HG02852 (cell line): ENCODE measurements around the gene MYO3B.
"Not testable (repeated sequence)": the region's sequence is repeated elsewhere in the genome, so short reads cannot be mapped to it uniquely, and the experiment has no call there.

ENCODE experiments used
- ATAC-seq: cut with Tn5 transposase; IDR thresholded peaks from one replicate; pipeline ENCODE4 v1.9.1; 2021; ENCODE audit warnings: mild to moderate bottlenecking, moderate library complexity; ENCODE audit not compliant: unreplicated experiment

MYO3B gene

DNA sequence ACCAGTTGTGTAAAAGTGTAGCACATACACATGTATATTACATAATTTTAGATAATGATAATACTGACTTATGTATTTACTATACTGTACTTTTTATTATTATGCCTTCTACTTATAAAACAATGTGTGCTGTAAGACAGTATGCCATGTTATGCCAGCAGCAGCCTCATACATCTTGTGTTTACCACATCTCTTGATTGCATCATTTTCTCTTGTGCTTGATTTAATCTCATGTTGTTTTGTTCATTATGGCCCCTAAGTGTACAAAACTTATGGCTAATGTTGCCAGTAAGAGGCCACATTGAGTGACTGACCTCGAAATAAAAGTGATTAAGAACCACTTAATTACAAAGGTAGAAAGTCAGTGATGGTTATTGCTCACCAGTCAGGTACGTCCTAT lies 409.2 kb downstream of the MYO3B start:
- ATAC-seq: no peak

DNA sequence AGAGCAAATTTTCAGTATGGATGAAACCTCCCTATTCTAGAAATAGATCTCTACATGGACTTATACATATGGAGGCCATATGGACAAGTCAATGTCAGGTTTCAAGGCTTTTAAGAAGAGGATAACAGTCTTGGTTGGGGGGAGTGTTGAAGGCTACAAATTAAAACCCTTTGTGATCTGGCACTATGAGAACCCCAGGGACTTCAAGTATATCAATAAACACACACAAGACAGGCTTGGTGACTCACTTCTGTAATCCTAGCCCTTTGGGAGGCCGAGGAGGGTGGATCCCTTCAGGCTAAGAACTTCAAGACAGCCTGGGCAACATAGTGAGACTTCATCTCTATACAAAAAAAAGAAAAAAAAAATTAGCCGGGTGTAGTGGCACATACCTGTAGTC lies 410.0 kb downstream of the MYO3B start:
- no peak for ATAC-seq

DNA sequence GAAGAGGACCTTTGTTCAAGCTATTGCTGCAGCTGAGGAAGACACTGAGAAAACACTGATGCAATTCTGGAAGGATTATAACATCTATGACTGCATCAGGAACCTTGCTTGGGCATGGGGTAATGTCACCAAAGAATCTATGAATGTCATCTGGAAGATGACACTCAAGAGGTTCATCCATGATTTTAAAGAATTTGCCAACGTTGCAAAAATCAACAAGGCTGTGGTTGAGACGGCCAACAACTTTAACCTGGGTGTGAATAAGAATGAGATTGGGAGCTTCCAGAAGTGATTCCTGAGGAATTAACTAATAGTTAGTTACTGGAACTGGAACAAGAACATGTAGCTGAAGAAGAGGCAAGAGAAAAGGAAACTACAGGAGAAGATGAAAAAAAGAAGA lies 410.8 kb downstream of the MYO3B start:
- ATAC-seq: no peak

DNA sequence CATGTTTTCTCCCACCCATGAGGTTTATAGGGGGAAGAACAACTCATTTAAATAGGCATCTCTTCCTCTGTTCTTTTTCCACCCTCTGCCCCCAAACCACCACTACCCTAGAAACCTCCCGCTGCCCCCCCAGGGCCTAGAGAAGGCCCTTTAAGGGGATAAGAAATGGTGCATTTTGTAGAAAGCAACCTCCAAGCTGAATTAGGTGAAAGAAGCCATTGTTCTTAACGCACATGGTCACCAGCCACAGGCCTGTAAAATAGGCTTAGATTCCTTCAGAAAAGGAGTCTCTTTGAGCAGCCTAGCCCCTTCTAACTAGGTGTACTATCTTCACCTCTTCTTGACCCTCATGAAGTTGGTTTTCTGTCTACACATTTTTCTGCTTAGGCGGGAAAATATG lies 418.6 kb downstream of the MYO3B start:
- no peak for ATAC-seq

DNA sequence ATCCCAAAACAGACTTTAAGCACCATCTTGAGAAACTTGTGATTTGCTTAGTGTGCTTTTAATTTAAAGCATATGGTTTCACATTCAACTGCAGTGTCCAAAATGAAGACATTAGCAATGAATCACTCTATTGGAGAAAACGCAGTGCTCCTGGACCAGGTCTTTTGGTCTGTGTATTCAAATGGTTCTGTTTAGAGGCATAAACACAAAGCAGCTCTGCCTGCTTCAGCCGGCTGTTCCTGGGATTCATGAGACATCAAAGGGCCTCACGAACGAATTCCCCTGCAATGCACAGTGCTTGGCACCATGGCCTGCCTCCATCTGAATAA lies 420.1 kb downstream of the MYO3B start:
- ATAC-seq: no peak

DNA sequence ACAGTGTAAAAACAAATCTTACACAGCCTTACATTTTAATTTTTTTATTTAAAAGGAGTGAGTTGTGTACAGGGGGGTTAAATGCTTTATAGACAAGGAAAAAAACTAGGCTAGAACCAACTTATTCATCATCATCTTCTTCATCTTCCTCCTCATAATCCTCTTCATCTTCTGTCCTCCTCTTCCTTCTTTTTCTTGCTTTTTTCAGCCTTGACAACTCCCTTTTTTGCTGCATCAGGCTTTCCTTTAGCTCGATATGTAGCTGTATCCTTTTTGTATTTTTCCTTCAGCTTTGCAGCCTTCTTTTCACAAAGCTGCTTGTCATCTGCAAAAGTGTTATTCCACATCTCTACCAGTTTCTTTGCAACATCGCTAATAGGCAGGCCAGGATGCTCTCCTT lies 423.5 kb downstream of the MYO3B start:
- ATAC-seq: no peak

DNA sequence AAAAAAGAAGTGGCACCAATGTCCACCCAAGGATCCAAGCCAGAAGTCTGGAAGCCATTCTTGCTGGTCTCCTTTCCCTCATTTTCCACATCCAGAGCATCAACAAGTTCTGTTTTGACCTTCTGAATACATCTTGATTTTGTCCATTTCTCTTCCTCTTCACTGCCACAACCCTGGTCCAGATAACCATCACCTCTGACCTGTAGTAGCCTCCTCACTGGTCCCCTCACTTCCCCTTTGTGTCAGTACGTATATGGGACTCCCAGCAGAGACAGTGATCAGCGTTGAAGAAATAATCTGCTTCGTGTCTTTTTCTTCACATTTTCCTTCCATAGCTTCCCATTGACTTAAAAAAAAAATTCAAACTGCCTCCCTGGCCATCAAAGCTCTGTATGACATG lies 427.9 kb downstream of the MYO3B start:
- no peak for ATAC-seq

DNA sequence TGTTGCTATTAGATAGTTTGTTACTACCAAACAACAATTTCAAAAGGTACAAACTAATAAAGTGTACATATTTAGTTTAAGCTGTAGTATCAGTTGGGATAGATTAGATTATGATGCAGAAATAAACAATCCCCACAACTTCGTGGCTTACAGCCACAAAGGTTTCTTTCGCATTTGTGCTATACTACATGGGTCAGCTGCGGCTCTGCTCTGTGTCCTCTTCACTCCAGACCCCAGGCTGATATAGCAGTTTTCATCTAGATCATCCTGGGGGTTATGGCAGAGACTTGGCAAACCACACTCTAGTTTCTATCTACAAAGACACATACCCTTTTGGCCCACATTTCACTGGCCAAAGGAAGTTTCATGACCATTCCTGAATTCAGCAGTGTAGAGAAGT lies 429.2 kb downstream of the MYO3B start:
- ATAC-seq: no peak

DNA sequence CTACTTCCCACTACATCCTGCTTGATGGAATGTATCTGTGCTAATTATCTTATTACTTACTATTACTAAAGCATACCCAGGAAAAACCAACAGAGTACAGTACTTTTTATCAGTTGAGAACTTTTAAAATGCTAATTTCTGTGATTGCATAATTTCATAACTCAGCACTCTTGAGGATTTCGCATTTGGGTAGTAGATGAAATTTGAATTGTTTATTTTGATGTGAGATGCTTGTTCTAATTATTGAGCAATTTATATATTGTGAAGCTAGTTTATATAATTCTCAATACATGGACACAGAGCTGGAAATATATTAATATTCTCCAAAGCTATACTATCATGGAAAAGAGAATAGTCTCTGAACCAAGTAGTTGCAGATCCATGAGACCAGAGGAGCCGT lies 432.7 kb downstream of the MYO3B start:
- no peak for ATAC-seq

DNA sequence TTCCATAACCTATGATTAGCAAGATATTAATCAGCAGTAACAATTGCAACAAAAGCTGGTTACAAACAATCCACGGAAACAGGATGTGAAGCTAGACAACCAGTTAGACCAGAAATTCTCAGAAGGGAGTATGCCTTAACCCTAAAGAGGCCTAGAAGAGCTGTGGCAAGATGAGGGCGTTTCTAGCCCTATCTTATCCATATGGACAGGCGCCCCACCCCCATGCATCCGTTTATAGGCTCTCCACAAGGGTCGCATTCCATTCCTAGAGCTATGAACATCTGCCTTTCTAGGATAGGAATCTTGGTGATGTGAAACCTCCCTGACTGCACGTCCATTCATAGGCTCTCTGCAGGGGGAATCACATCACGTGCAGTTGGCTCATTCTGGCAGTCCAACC lies 441.0 kb downstream of the MYO3B start:
- ATAC-seq: not testable (repeated sequence)

DNA sequence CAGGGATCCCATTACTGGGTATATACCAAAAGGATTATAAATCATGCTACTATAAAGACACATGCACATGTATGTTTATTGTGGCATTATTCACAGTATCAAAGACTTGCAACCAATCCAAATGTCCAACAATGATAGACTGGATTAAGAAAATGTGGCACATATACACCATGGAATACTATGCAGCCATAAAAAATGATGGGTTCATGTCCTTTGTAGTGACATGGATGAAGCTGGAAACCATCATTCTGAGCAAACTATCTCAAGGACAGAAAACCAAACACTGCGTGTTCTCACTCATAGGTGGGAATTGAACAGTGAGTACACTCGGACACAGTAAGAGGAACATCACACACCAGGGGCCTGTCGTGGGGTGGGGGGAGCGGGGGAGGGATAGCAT lies 457.1 kb downstream of the MYO3B start:
- ATAC-seq: not testable (repeated sequence)

DNA sequence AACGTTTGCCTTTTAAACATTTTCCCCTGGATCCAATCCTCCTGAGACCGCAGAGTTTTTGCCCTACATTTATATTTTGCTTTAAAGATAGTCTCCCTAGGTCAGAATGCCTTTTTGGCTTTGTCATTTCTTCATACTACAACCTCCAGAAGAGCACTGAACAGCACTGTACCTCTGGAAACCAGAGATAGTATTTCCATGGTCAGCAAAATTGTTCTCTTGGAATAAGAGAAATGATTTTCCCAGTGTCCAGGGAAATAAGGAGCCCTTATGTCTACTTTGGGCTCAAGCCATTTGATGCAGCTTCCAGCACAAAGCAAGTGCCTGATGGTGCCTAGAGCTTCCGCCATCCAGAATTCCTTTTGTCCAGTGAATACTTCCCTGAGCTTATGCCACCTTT lies 461.7 kb downstream of the MYO3B start:
- no peak for ATAC-seq

DNA sequence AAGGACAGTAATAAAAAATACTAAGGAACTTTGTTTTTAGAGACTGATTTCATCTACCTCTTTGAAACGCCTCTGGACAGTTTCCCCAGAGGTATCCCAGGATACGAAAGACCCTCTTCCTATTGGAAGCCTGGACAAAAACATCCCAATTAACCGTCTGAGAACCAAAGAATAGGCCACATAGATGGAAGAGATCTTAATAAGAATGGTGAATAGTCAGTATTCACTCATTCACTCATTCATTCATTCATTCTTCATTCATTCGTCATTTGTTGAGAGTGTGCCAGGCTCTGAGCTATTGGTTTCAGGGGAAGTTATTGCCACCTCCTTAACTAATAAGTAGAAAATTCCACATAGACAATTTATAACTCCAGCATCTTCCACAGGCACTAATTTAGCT lies 464.0 kb downstream of the MYO3B start:
- no peak for ATAC-seq

DNA sequence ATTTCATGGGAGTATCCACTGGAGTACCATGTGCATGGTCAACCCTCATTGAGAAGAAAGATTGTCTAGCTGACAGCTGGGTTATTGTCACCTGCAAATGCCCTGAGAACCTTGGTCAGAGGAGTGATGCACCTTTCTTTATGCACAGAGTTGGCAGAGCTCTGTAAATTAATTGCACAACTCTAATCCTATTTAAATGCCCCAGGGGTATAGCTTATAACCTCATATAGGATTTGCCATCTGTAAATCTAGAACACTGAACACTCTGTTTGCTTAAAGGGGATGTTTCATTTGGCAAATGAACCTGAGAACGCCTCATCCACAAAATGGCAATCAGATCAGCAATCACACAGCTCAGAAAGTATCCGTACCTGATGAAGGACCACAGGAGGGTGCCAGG lies 465.4 kb downstream of the MYO3B start:
- no peak for ATAC-seq

DNA sequence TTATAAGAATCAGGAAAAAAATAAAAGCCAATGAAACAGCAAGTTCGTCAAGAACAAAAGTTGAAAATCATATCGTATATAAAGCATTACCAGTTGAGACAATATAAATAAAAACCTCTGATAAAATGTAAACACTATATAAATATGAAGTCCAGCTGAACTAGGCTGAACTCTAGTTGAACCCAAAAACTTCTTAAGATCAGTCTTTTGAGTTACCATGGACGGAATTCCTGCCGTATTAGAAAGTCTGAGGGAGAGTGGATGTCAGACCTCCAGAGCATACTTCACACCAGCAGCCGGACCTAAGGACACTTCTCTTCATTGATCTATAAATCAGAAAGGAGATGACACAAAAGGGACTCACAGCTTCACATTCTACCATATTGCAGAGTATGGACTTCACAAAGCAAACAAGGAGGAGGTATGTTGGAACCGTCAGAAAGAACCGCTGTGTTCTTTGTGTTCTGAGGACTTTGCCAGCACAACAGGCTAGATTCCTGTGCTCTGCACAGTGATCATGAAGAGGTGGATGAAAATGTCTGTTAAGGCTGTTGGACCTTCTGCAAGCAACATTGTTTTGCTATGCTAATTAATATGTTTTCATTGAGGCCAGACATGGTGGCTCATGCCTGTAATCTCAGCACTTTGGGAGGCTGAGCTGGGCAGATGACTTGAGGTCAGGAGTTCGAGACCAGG lies 469.9 kb downstream of the MYO3B start:
- ATAC-seq: no peak

DNA sequence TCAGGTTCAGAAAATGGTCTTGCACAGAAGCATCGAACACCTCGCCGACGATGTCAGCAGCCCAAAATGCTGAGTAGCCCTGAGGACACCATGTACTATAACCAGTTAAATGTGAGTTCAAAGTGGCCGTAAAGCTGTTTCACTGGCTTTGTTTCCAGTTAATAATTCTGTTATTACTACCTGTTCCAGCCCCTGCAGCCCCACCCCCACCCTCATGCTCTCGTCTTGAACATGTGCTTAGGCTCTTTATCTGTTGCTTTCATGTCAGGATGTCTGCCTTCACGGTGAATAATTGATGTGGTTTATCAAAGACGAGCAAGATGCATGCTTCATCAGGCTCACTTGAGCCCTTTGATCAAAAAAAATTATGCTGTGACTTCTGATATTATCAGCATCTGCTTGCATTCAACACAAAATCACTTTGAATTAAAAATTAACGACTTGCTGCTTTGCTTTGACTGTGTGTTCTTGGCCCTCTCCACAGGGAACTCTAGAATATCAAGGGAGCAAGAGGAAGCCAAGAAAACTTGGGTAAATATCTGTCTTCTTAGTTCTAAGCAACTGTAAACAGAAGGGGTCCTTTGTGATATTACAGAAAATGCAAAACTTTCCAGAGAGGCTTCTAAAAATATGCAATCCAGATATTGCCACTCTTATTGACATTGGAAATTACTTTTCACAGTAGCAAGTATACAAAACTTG lies 473.8 kb downstream of the MYO3B start:
- ATAC-seq: no peak

DNA sequence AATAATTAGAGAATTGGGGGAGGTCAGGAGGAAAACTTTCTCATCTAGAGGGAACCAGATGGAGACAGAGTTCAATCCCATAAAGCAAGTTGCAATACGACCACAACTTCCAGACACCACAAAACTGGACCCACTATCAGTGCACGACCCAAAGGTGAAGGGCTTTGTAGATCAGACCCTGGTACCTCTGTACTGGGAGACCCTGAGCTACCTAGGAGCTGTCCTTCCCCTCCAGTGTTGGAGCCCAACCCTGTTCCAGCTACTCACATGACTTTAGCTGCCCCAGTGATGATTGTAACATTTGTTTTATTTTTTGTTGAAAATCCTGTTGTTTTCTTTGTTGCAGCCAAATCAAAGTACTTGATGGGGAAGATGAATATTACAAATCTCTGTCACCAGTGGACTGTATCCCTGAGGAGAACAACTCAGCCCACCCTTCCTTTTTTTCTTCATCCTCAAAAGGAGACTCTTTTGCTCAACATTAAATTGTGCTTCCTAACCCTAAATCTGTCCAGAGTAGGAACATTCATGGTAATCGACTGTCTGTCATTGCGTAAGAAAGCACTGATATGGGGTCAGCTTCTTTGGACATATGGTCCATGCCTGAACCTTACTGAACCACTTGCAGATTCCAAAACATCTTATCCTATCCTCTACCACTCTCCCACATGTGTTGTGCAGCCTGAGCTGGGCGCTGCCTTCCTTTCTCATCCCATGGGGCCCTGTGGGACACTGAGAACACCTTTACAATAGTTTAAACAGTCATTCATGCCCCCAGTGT lies 474.9 kb downstream of the MYO3B start:
- no peak for ATAC-seq

DNA sequence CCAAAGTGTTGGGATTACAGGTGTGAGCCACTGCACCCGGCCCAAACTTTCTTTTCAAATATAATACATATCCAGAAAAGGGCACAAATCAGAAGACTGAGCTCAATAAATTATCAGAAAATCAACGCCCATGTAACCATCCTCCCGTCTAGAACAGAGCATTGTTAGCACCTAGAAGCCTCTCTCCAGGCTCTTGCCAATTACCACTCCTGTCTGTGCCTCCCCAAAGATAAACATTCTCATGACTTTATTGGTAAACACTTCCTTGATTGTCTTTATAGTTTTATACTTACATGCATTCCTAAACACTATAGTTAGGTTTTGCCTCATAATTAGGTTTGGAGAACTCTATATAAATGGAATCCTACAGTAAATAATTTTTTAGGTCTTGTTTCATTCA lies 478.7 kb downstream of the MYO3B start:
- no peak for ATAC-seq

DNA sequence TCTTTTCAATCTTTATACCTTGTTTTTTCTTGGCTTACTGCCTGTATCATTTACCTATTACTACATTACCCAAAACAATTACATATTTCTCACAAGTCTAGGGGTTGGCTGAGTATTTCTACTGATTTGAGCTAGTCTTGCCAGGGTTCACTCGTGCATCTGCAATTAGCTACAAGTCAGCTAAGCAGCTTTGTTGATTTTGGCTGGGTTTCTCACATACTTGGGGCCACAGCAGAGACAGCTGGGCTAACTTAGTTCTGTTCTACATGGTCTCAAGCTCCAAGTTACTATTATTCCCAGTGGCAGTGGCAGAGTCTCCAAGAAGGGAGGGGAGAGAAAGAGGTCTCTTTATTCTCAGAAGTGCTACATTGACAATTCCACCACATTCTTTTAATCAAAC lies 482.5 kb downstream of the MYO3B start:
- no peak for ATAC-seq

DNA sequence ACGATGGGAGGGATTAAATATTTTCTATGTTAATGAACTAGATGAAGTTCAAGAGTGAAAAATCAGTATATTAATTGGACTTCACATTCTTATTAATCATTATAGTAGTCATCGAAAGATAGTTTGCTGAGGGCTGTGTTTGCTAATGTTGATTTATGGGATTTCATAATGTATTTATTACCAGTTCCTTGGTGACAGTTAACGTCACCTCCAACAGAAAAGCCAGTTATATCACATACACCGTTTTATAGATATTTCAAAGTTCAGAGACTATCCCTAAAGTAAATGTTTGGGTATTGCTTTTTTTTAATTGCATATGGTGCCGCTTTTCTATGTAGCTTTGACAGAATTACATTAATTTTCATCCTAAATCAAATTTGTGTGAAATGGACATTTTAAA lies 487.8 kb downstream of the MYO3B start:
- no peak for ATAC-seq

DNA sequence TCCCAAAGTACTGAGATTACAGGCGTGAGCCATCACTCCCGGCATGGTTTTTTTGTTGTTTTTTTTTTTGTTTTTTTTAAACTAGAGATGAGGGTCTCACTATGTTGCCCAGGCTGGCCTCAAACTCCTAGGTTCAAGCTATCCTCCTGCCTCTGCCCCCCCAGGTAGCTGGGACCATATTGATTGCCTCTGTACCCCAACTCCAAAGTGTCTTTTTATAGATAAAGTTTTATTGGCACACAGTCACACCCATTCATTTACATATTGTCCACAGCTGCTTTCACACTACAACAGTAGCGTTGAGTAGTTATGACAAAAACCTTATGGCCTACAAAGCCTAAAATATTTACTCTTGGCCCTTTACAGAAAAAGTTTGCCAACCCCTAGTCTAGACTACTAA lies 492.0 kb downstream of the MYO3B start:
- no peak for ATAC-seq

DNA sequence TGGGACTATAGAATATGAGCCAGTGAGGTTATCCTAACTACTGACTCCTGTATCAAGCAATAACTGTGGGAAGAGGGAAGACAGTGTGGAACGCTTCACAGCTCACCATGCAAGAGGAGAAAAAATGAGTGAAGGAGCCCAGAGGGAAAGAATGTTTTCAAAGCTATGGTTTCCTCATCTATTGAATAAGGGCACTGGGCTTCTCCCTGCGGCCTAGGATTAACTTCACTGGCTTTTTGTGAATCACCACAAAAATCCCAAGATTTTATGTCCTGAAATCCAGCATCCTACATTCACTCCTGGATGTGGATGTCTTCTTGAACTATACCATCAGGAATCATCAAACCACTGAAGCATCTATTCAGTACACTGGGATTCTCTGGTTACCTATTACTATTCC lies 492.7 kb downstream of the MYO3B start:
- no peak for ATAC-seq
